Ishikawa (cell line): ENCODE results near the gene SESN1.

Source experiments
- CEBPB ChIP-seq: IDR thresholded peaks from 2 replicates; pipeline ENCODE4 v1.6.1; 2012
- CREB1 ChIP-seq: IDR thresholded peaks from 2 replicates; pipeline ENCODE4 v1.6.1; 2012; ENCODE audit warnings: low read depth
- EGR1 ChIP-seq: IDR thresholded peaks from 2 replicates; pipeline ENCODE4 v1.6.1; 2012
- EP300 ChIP-seq: IDR thresholded peaks from 2 replicates; pipeline ENCODE4 v1.6.1; 2012; ENCODE audit warnings: borderline replicate concordance
- FOXM1 ChIP-seq: IDR thresholded peaks from 2 replicates; pipeline ENCODE4 v1.6.1; 2012; ENCODE audit warnings: low read depth, borderline replicate concordance
- NFIC ChIP-seq: IDR thresholded peaks from 2 replicates; pipeline ENCODE4 v1.6.1; 2012
- RAD21 ChIP-seq: IDR thresholded peaks from 2 replicates; pipeline ENCODE4 v1.6.1; 2012; ENCODE audit warnings: low read depth
- REST ChIP-seq: IDR thresholded peaks from 2 replicates; pipeline ENCODE4 v1.6.1; 2012; ENCODE audit warnings: low read depth, mild to moderate bottlenecking
- TAF1 ChIP-seq: IDR thresholded peaks from 2 replicates; pipeline ENCODE4 v1.6.1; 2012; ENCODE audit warnings: low read depth, mild to moderate bottlenecking
- TCF12 ChIP-seq: IDR thresholded peaks from 2 replicates; pipeline ENCODE4 v1.6.1; 2012; ENCODE audit warnings: low read depth
- TEAD4 ChIP-seq: IDR thresholded peaks from 2 replicates; pipeline ENCODE4 v1.6.1; 2012
- USF1 ChIP-seq: IDR thresholded peaks from 2 replicates; pipeline ENCODE4 v1.6.1; 2012
- YY1 ChIP-seq: IDR thresholded peaks from 2 replicates; pipeline ENCODE4 v1.6.1; 2012; ENCODE audit warnings: low read depth
- ZBTB7A ChIP-seq: IDR thresholded peaks from 2 replicates; pipeline ENCODE4 v1.6.1; 2012; ENCODE audit warnings: low read depth
- TF ChIP-seq, protein P1 (sequence below): IDR thresholded peaks from 2 replicates; pipeline ENCODE4 v1.6.1; 2012

SESN1 gene

DNA sequence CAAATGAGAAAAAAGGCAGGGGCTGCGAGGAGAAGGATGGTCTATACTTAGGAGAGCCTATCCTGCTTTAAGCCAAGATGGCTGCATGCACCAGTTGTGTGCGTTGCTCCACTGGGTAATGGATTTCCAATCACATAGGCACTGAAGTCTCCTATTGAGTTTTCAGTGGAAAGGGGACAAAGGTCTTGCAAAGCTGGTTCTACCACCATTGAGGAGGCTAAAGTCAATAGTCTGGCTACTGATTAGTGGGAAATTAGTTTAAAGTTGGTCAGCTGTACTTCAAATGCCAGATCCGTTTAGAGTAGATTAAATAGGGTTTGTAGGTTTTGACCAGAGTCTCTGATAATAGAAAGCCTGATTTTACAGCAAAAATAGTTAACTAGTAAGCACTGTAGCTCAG, 104.9 kb downstream of the SESN1 start:
- TF ChIP-seq ZBTB7A (no peak), TCF12 (no peak), RAD21 (no peak), YY1 (no peak), USF1 (no peak), NFIC (no peak), TEAD4 (no peak), TAF1 (no peak), EGR1 (no peak), FOXM1 (no peak), CREB1 (no peak)

DNA sequence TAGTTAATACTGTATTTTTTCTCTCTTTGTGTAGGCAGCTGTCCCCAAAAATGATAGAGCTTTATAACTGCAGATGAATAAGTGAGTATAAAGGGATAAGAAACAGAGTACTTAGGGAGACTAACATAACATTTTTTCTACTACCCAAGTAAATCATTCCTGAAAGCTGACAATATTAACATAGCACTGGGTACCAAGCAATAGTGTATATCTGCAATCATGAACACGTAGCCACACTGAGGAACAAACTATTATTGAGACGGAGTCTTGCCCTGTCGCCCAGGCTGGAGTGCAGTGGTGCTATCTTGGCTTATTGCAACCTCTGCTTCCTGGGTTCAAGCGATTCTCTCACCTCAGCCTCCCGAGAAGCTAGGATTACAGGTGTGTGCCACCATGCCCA, 105.9 kb downstream of the SESN1 start:
- TF ChIP-seq YY1 (no peak), TAF1 (no peak), REST (no peak), TCF12 (no peak), RAD21 (no peak), EP300 (no peak)

DNA sequence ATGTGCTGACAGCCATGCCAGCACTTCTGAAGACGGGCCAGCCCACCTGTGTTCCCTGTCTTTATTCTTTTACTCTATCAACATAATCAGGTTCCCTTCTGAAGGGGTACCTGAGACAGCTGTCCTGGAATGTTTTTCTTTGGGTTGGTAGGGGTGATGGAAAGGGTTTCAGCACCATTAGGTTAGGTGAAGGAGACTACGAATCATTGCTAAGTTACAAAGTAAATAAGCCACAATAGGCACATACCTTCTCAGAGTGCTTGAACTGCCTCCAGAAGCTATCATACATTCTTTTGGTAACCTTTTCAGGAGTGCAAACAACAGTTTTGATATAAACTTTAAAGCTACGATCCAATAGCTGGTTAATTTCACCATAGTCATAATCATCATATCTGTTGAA, 106.3 kb downstream of the SESN1 start:
- TF ChIP-seq REST (no peak), ZBTB7A (no peak), TCF12 (no peak), TEAD4 (no peak), EP300 (no peak), NFIC (no peak), USF1 (no peak), FOXM1 (no peak), EGR1 (no peak), TAF1 (no peak), CEBPB (no peak), RAD21 (no peak)
- TF ChIP-seq, protein P1, sequence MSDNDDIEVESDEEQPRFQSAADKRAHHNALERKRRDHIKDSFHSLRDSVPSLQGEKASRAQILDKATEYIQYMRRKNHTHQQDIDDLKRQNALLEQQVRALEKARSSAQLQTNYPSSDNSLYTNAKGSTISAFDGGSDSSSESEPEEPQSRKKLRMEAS = no peak

DNA sequence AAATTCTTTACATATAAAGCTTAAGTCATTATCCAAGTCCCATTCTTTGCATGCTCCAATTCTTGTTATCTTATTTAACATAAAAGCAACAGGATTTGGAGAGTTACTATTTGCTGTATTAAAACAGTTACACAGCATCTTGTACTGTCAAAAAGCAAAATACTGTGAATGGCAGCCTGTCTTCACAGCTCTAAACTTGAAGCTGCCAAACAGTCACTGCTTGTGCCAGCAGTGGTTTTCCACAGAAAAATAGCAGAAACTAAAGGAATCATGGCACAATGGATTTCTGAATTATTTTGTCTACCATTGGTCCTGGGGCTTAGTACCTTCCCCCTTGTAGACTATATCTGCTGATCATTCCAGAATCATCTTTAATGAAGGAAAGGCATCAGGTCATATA, 107.5 kb downstream of the SESN1 start:
- TF ChIP-seq CREB1 (no peak), USF1 (no peak), ZBTB7A (no peak), TCF12 (no peak), YY1 (no peak), EP300 (no peak), CEBPB (no peak), TAF1 (no peak)
- TF ChIP-seq, protein P1 = no peak

DNA sequence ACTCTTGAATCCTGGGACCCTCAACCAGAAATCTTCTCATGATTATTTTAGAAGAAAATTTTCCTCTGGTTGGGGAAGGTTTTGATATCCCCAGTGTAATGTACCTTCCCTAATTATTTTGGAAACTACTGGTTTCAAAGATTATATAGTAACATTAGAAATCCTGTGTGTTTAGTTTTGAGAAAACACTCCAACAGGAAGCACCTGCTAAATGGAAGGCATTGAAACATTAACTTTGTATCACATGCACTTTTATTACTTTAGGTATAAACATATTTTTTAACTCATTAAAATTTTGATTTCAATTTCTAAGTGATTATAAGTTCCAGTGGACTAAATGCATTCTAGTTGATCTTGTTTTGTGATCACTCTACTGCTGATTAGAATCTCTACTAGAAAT, 109.3 kb downstream of the SESN1 start:
- TF ChIP-seq CREB1 (no peak), RAD21 (no peak), NFIC (no peak), REST (no peak), ZBTB7A (no peak), EGR1 (no peak)
